Measurements from ENCODE around the gene YY1.
A peak's percentile ranks its signal among the peaks of the same experiment; 100 is the strongest.
"Not testable (repeated sequence)": the region's sequence is repeated elsewhere in the genome, so short reads cannot be mapped to it uniquely, and the experiment has no call there.

Gene YY1

DNA sequence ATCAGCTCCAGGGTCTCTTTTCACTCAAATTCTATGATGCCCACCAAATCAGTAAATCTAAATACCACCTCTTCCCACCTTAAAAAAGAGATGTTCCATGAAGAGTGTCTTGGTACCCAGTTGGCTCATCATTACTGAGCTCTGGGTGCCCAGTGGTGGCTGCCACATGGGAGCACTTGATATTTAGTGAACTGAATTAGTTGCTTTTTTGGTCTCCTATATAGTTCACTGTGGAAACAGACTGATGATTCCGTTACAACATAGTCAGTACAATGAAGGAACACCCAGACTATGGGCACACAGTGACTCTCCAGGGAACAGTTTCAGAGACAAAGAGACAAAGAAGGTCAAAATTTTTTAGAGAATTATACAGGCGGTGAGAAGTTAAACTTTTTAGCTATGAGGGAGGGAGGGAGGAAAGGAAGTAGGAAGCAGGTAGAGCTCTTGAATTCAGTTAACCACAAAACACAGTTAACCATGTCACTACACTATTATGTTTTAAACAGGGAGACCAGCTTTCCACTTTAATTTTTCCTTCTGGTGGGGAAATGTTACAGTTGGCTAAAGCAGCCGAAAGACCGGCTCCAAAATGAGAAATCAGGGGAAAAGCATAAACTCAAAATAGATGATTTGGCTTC, 14.6 kb upstream of the YY1 start:
- no peak for ATAC-seq
- Mint-ChIP-seq H3K27me3 (no peaks in the 10 kb centered on the region), H3K9me3 (no peaks in the 10 kb centered on the region), H3K4me1 (peaks cover 16% of the 10 kb centered on the region), H3K36me3 (no peaks in the 10 kb centered on the region), H3K27ac (no peak overlapping the region), H3K4me3 (no peak overlapping the region)

DNA sequence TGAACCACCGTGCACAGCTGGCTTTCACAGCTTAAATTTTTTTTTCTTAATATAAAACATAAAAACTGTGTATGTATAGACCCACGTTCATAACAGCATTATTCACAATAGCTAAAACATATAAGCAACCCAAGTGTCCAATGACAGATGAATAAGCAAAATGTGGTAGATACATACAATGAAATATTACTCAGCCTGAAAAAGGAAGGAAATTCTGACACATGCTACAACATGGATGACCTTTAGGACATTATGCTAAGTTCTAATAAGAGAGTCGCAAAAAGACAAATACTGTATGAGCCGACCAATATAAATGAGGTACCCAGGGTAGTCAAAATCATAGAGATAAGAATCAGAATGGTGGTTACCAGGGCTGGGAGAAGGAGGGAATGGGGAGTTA, 13.8 kb upstream of the YY1 start:
- H3K9me3 Mint-ChIP-seq, result no peaks in the 10 kb centered on the region
- H3K4me1 Mint-ChIP-seq, result peaks cover 16% of the 10 kb centered on the region
- no peaks in the 10 kb centered on the region for H3K27me3 Mint-ChIP-seq
- peaks cover 3% of the 10 kb centered on the region for H3K36me3 Mint-ChIP-seq
- no peak overlapping the region for H3K4me3 Mint-ChIP-seq
- no peak overlapping the region for H3K27ac Mint-ChIP-seq
- ATAC-seq, result no peak

- no peaks in the 10 kb centered on the region for H3K27me3 Mint-ChIP-seq
- H3K4me1 Mint-ChIP-seq, result peaks cover 19% of the 10 kb centered on the region
- H3K9me3 Mint-ChIP-seq, result no peaks in the 10 kb centered on the region
- H3K4me3 Mint-ChIP-seq, result no peak overlapping the region
- ATAC-seq, result no peak
- H3K27ac Mint-ChIP-seq, result peak overlapping the region; percentile 43
- H3K36me3 Mint-ChIP-seq, result peaks cover 9% of the 10 kb centered on the region
Measured at GRCh38 chr14:100230361-100230760, 8.6 kb upstream of the YY1 start.

GRCh38 chr14:100234511-100234910, 4.4 kb upstream of the YY1 start:
- Mint-ChIP-seq H3K27ac (no peak overlapping the region), H3K36me3 (peaks cover 15% of the 10 kb centered on the region), H3K4me3 (no peak overlapping the region), H3K27me3 (no peaks in the 10 kb centered on the region), H3K9me3 (no peaks in the 10 kb centered on the region), H3K4me1 (peaks cover 44% of the 10 kb centered on the region)
- ATAC-seq, result no peak

DNA sequence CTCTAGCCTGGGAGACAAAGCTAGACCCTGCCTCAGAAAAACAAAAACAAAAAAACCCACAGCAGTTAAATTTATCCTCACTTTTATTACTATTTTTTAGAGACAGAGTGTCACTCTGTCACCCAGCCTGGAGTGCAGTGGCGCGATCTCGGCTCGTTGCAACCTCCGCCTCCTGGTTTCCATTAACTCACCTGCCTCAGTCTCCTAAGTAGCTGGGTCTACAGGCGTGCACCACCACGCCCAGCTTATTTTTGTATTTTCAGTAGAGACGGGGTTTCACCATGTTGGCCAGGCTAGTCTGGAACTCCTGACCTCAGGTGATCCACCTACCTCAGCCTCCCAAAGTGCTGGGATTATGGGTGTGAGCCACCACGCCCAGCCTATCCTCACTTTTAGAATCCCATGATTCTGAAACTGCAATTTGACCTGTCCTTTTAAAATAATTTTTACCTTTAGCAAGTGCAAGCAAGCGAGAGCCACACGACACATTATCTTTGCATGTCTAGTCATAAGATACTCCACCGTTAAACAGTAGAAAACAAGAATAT, 2.6 kb upstream of the YY1 start:
- Mint-ChIP-seq H3K27ac (peak overlapping the region; percentile 88), H3K4me1 (peaks cover 53% of the 10 kb centered on the region), H3K4me3 (peak overlapping the region; percentile 92)
- not testable (repeated sequence) for H3K9me3 Mint-ChIP-seq, H3K36me3 Mint-ChIP-seq, H3K27me3 Mint-ChIP-seq, ATAC-seq

DNA sequence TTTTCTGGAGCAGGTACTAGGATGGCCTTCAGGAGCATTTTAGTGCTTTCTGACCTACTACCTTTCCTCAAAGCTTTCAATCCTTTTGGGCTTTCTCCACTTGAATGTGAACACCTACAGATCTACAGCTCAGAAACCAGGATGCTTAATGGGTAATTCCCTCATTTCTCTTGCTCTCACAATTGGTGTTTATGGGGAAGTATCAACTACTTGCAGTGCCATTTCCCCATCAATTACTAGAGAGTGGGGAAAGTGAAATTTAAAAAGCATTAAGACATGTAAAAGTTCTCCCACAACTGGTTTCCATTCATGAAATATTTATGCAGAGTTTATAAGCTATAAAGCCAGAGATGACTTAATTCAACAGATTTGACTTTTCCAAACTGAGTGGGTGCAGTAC, 2.1 kb upstream of the YY1 start:
- Mint-ChIP-seq H3K9me3 (no peaks in the 10 kb centered on the region), H3K4me1 (peaks cover 58% of the 10 kb centered on the region), H3K36me3 (peaks cover 7% of the 10 kb centered on the region), H3K27me3 (no peaks in the 10 kb centered on the region), H3K27ac (peak overlapping the region; percentile 88), H3K4me3 (peak overlapping the region; percentile 92)
- ATAC-seq, result no peak

GRCh38 chr14:100237735-100238418, 1.1 kb upstream of the YY1 start:
- no peaks in the 10 kb centered on the region for H3K9me3 Mint-ChIP-seq
- peak overlapping the region; percentile 92 for H3K4me3 Mint-ChIP-seq
- peak overlapping the region; percentile 88 for H3K27ac Mint-ChIP-seq
- peaks cover 62% of the 10 kb centered on the region for H3K4me1 Mint-ChIP-seq
- peaks cover 17% of the 10 kb centered on the region for H3K36me3 Mint-ChIP-seq
- no peaks in the 10 kb centered on the region for H3K27me3 Mint-ChIP-seq
- peak; percentile 17 for ATAC-seq

DNA sequence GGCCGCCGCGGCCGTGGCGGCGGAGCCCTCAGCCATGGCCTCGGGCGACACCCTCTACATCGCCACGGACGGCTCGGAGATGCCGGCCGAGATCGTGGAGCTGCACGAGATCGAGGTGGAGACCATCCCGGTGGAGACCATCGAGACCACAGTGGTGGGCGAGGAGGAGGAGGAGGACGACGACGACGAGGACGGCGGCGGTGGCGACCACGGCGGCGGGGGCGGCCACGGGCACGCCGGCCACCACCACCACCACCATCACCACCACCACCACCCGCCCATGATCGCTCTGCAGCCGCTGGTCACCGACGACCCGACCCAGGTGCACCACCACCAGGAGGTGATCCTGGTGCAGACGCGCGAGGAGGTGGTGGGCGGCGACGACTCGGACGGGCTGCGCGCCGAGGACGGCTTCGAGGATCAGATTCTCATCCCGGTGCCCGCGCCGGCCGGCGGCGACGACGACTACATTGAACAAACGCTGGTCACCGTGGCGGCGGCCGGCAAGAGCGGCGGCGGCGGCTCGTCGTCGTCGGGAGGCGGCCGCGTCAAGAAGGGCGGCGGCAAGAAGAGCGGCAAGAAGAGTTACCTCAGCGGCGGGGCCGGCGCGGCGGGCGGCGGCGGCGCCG, 381 bp downstream of the YY1 start:
- peak overlapping the region; percentile 88 for H3K27ac Mint-ChIP-seq
- peak overlapping the region; percentile 85 for H3K4me3 Mint-ChIP-seq
- peaks cover 67% of the 10 kb centered on the region for H3K4me1 Mint-ChIP-seq
- no peak for ATAC-seq
- H3K27me3 Mint-ChIP-seq, result no peaks in the 10 kb centered on the region
- H3K36me3 Mint-ChIP-seq, result peaks cover 24% of the 10 kb centered on the region
- H3K9me3 Mint-ChIP-seq, result no peaks in the 10 kb centered on the region

DNA sequence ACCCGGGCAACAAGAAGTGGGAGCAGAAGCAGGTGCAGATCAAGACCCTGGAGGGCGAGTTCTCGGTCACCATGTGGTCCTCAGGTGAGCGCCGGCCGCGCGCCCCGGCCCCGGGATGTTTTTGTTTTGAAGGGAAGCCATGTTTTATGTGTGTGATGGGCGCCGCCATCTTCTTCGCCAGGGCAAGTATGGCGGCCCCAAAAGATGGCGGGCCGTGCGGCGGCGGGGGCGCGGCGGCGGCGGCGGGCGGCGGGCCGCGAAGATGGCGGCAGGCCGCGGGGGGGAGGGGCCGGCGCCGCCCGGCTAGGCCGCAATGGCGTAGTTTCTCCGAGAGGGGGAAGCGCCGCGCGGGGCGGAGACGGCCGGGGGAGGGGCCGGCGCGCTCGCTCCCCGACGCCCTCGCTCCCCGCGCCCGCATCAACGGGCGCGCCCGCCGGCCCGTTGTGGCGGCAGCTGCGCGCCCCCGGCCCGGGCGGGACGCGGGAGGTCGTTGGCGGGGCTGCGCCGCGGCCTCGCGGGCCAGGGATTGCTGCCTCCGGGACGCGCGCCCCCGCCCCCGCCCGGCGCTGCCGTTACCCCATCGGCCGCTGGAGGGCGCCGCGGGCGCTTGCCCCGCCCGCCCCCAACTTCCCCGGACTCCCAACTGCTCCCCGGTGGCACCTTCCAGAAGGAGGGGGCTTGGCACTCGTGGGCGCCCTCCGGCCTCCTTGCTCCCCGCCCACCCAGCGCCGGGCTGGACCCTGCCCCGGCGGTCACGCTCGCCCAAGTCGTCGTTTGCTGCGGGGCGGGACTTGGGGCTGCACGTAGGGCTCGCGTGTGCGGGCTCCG, 1.1 kb downstream of the YY1 start:
- Mint-ChIP-seq H3K4me1 (peaks cover 61% of the 10 kb centered on the region), H3K27ac (peak overlapping the region; percentile 97), H3K4me3 (peak overlapping the region; percentile 91), H3K36me3 (peaks cover 24% of the 10 kb centered on the region), H3K9me3 (no peaks in the 10 kb centered on the region), H3K27me3 (no peaks in the 10 kb centered on the region)
- peak; percentile 67 for ATAC-seq

DNA sequence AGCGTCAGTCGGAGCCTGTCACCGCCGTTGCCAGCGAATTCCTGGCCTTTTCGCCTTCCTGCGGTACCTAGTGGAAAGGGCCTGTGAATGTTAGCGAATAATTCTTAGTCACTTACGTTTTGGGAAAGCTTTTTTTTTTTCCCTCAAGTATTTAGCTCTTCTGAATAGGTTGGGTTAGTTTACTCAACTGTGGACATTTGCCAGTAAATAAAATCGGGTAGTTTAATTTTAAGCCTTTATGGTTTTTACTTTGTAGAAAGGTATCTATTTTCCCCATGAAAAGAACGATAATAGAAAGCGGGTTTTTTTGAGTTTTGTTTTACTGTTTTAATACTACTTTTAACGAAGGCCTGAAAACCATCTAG, 1.7 kb downstream of the YY1 start:
- ATAC-seq, result no peak
- Mint-ChIP-seq H3K27me3 (no peaks in the 10 kb centered on the region), H3K4me3 (peak overlapping the region; percentile 91), H3K9me3 (no peaks in the 10 kb centered on the region), H3K36me3 (peaks cover 24% of the 10 kb centered on the region), H3K4me1 (peaks cover 61% of the 10 kb centered on the region), H3K27ac (peak overlapping the region; percentile 97)

- Mint-ChIP-seq H3K9me3 (no peaks in the 10 kb centered on the region), H3K4me1 (peaks cover 61% of the 10 kb centered on the region), H3K4me3 (peak overlapping the region; percentile 91), H3K27me3 (no peaks in the 10 kb centered on the region), H3K36me3 (peaks cover 24% of the 10 kb centered on the region), H3K27ac (peak overlapping the region; percentile 97)
- no peak for ATAC-seq
Measured at GRCh38 chr14:100241279-100241678, 2.3 kb downstream of the YY1 start.

GRCh38 chr14:100243020-100243419, 4.1 kb downstream of the YY1 start:
- Mint-ChIP-seq H3K4me1 (peaks cover 61% of the 10 kb centered on the region), H3K36me3 (peaks cover 24% of the 10 kb centered on the region), H3K27me3 (no peaks in the 10 kb centered on the region), H3K4me3 (peak overlapping the region; percentile 91), H3K9me3 (no peaks in the 10 kb centered on the region), H3K27ac (peak overlapping the region; percentile 97)
- ATAC-seq, result no peak

GRCh38 chr14:100246809-100247428, 8.0 kb downstream of the YY1 start:
- Mint-ChIP-seq H3K9me3 (no peaks in the 10 kb centered on the region), H3K36me3 (peaks cover 16% of the 10 kb centered on the region), H3K27me3 (no peaks in the 10 kb centered on the region), H3K4me3 (no peak overlapping the region), H3K27ac (peak overlapping the region; percentile 76), H3K4me1 (peaks cover 75% of the 10 kb centered on the region)
- no peak for ATAC-seq

GRCh38 chr14:100250732-100251465, 12.0 kb downstream of the YY1 start:
- peaks cover 3% of the 10 kb centered on the region for H3K36me3 Mint-ChIP-seq
- H3K27me3 Mint-ChIP-seq, result no peaks in the 10 kb centered on the region
- no peak for ATAC-seq
- peaks cover 69% of the 10 kb centered on the region for H3K4me1 Mint-ChIP-seq
- no peak overlapping the region for H3K4me3 Mint-ChIP-seq
- H3K27ac Mint-ChIP-seq, result no peak overlapping the region
- no peaks in the 10 kb centered on the region for H3K9me3 Mint-ChIP-seq

Measured in stimulated activated memory B cell treated with anti-CD40 and anti-IgM and Interleukin-4, amounts not matched to agents 10 μg/mL and 1 μg/mL and 100 μg/mL, for 72 hours (primary cell).